Neural crest cell (in vitro differentiated cells): ENCODE measurements around the gene SYNJ2. TPM values are rescaled to one million over a fixed set of nuclear protein-coding genes. Genes with fewer than 3 reads are reported as not detected.

Experiments
- DNase-seq: peaks from one replicate; pipeline ENCODE4 v3.0.0; 2021; ENCODE audit warnings: low read depth, mixed read lengths, low spot score
- H3K27ac Mint-ChIP-seq: one replicate; pipeline ENCODE4 v1.8.0; 2021; ENCODE audit warnings: mild to moderate bottlenecking, mixed read lengths; ENCODE audit not compliant: unreplicated experiment
- H3K27me3 Mint-ChIP-seq: 2 replicates; pipeline ENCODE4 v1.8.0; 2021; ENCODE audit warnings: low read depth, mild to moderate bottlenecking, mixed read lengths
- H3K36me3 Mint-ChIP-seq: 2 replicates; pipeline ENCODE4 v1.8.0; 2021; ENCODE audit warnings: low read depth, mild to moderate bottlenecking, mixed read lengths
- H3K4me1 Mint-ChIP-seq: 2 replicates; pipeline ENCODE4 v1.8.0; 2021; ENCODE audit warnings: mixed read lengths
- H3K4me3 Mint-ChIP-seq: one replicate; pipeline ENCODE4 v1.8.0; 2021; ENCODE audit warnings: mild to moderate bottlenecking, mixed read lengths
- H3K9me3 Mint-ChIP-seq: 2 replicates; pipeline ENCODE4 v1.8.0; 2021; ENCODE audit warnings: mixed read lengths
- CTCF ChIP-seq: fragments of 200-600 bp; sonication (generic); conservative IDR thresholded peaks from 2 replicates; pipeline ENCODE4 v1.5.0; 2021; ENCODE audit warnings: antibody characterized with exemption, mild to moderate bottlenecking
- total RNA-seq: library from RNA; stranded (reverse); gene quantifications from 2 replicates; pipeline ENCODE4 v1.2.1, GENCODE V29; 2021

SYNJ2 gene
- total RNA-seq, 1 donor from 2014 or later, result 2.9 TPM

DNA sequence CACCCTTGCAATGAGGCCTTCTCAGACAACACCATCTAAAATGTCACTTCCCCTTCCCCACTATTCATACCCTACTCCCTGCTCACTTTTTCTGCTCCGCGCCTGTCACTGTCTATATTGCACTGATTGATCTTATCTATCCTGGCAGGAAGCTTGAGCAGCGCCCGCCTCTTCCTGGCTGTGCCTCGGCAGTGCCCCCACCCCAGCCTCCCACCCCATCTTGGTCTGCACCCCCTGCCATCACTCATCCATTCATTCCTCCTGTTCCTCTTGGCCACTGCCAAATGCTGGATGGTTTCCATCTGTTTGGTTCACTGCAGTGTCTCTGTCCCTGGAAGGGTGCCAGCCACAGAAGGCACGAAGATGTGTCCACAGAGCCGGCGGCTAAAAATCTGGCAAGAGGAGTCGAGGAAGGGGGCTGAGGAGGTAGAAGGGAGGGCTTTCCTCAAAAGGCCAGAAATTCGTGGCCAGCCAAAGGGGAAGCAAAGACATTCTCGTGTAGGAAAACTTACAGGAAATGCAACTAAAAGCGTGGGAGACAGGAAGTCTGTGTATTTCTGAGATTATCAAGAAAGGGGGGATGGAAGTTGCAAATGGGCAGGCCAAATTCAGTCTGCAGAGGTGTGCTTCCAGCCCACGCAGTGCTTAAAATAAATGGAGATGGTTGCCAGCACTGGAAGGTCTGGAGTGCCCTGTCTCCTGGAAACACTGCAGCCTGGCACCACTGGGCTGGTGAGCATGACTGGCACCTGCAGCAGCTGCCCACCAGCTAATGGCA, 27.6 kb downstream of the SYNJ2 start:
- H3K4me3 Mint-ChIP-seq, result no peak overlapping the region
- no peak for TF ChIP-seq CTCF
- H3K9me3 Mint-ChIP-seq, result peaks cover 4% of the 10 kb centered on the region
- no peaks in the 10 kb centered on the region for H3K36me3 Mint-ChIP-seq
- peaks cover 76% of the 10 kb centered on the region for H3K27me3 Mint-ChIP-seq
- H3K27ac Mint-ChIP-seq, result no peak overlapping the region
- no peak for DNase-seq
- peaks cover 24% of the 10 kb centered on the region for H3K4me1 Mint-ChIP-seq

GRCh38 chr6:158009935-158010585, 28.4 kb downstream of the SYNJ2 start:
- no peak for TF ChIP-seq CTCF
- Mint-ChIP-seq H3K36me3 (no peaks in the 10 kb centered on the region), H3K9me3 (peaks cover 4% of the 10 kb centered on the region), H3K27me3 (peaks cover 78% of the 10 kb centered on the region), H3K4me1 (peaks cover 20% of the 10 kb centered on the region), H3K27ac (peak overlapping the region; percentile 44), H3K4me3 (no peak overlapping the region)
- DNase-seq, result no peak

- TF ChIP-seq CTCF, result no peak
Measured at GRCh38 chr6:158010591-158011477, 29.2 kb downstream of the SYNJ2 start.

GRCh38 chr6:158011478-158011920, 29.8 kb downstream of the SYNJ2 start:
- no peaks in the 10 kb centered on the region for H3K36me3 Mint-ChIP-seq

More at GRCh38 chr6:158010591-158011477, 29.2 kb downstream of the SYNJ2 start:
- Mint-ChIP-seq H3K4me3 (no peak overlapping the region), H3K36me3 (no peaks in the 10 kb centered on the region), H3K9me3 (peaks cover 4% of the 10 kb centered on the region), H3K4me1 (peaks cover 18% of the 10 kb centered on the region), H3K27ac (peak overlapping the region; percentile 29), H3K27me3 (peaks cover 82% of the 10 kb centered on the region)
- no peak for DNase-seq

More at GRCh38 chr6:158011478-158011920, 29.8 kb downstream of the SYNJ2 start:
- TF ChIP-seq CTCF, result no peak
- H3K4me1 Mint-ChIP-seq, result peaks cover 15% of the 10 kb centered on the region
- H3K27me3 Mint-ChIP-seq, result peaks cover 82% of the 10 kb centered on the region
- peak overlapping the region; percentile 29 for H3K27ac Mint-ChIP-seq
- H3K4me3 Mint-ChIP-seq, result no peak overlapping the region
- peaks cover 4% of the 10 kb centered on the region for H3K9me3 Mint-ChIP-seq
- no peak for DNase-seq
